ENCODE measurements around the gene LPXN.

DNA sequence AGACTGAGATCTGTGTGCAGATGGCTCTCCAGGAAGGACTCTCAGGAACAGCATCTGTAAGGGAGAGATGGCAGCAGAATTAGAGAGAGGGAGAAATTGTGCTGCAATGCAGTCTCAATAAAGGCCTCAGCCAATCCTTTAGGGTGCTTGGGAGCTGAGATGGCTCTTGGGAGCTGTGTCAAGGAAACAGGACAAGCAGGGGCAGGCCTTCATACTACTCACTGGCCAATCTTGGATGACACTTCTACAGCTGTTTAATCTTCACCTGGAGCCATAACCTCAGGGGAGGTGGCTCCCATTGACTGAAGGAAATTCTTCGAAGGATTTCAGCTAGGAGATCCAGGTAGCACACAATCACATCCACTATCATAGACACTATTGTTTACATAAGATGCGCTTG, 77.7 kb downstream of the LPXN start:
- TF ChIP-seq, protein P1, sequence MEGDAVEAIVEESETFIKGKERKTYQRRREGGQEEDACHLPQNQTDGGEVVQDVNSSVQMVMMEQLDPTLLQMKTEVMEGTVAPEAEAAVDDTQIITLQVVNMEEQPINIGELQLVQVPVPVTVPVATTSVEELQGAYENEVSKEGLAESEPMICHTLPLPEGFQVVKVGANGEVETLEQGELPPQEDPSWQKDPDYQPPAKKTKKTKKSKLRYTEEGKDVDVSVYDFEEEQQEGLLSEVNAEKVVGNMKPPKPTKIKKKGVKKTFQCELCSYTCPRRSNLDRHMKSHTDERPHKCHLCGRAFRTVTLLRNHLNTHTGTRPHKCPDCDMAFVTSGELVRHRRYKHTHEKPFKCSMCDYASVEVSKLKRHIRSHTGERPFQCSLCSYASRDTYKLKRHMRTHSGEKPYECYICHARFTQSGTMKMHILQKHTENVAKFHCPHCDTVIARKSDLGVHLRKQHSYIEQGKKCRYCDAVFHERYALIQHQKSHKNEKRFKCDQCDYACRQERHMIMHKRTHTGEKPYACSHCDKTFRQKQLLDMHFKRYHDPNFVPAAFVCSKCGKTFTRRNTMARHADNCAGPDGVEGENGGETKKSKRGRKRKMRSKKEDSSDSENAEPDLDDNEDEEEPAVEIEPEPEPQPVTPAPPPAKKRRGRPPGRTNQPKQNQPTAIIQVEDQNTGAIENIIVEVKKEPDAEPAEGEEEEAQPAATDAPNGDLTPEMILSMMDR (IDR thresholded peaks at IDR 0.05 in 4 of 5, conservative IDR thresholded peaks at IDR 0.05 in 1 of 5): no peak
- no peak for TF ChIP-seq POLR2A (IDR thresholded peaks at IDR 0.05)
